Esophagus muscularis mucosa (tissue), 4 donors: Measurements from ENCODE around the gene PYGB. TPM values are rescaled to one million over a fixed set of nuclear protein-coding genes. Genes with fewer than 3 reads are reported as not detected.

Source experiments
- DNase-seq: peaks from one replicate; pipeline ENCODE4 v3.0.0-alpha.2; 2017; ENCODE audit errors: extremely low spot score
- H3K27ac ChIP-seq, 4 donors: fragments of 200-600 bp; sonication (generic); replicated peaks in 1 of 4; 1 replicate in 3 of 4; 2 replicates in 1 of 4; pipeline ENCODE4 v1.5.1; 2016 to 2019; ENCODE audit warnings: mild to moderate bottlenecking in 1 of 4
- H3K27me3 ChIP-seq, 4 donors: fragments of 200-600 bp; sonication (generic); one replicate each; pipeline versions ENCODE4 v1.5.1 to v1.6.0; 2016 to 2019
- H3K36me3 ChIP-seq, 4 donors: fragments of 200-600 bp; sonication (generic); one replicate each; pipeline ENCODE4 v1.5.1; 2016 to 2019
- H3K4me1 ChIP-seq, 4 donors: fragments of 200-600 bp; sonication (generic); one replicate each; pipeline ENCODE4 v1.5.1; 2016 to 2019
- H3K4me3 ChIP-seq, 4 donors: fragments of 200-600 bp; sonication (generic); 1 replicate in 2 of 4; 2 replicates in 2 of 4; pipeline ENCODE4 v1.5.1; 2016 to 2019; ENCODE audit warnings: mild to moderate bottlenecking in 4 of 4, moderate library complexity in 1 of 4
- H3K9me3 ChIP-seq, 4 donors: fragments of 200-600 bp; sonication (generic); 1 replicate in 3 of 4; 2 replicates in 1 of 4; pipeline ENCODE4 v1.5.1; 2016 to 2019
- EP300 ChIP-seq: sonication (generic); formaldehyde crosslinking; IDR thresholded peaks from one replicate; pipeline ENCODE4 v1.6.1; 2017; ENCODE audit warnings: antibody characterized with exemption
- POLR2A ChIP-seq: fragments of 450-650 bp; IDR thresholded peaks from one replicate; pipeline ENCODE4 v1.6.1; 2017; ENCODE audit warnings: antibody characterized with exemption, moderate library complexity, mild to moderate bottlenecking, low read depth
- POLR2AphosphoS5 ChIP-seq, 2 donors: sonication (generic); formaldehyde crosslinking; IDR thresholded peaks; one replicate each; pipeline ENCODE4 v1.6.1; 2017; ENCODE audit warnings: antibody characterized with exemption in 2 of 2
- WGBS: methylation state at CpG from one replicate; pipeline ENCODE4 v1.1.5; 2018; 5-methylcytosine and 5-hydroxymethylcytosine counted together
- intact Hi-C: fragments of 100-400 bp; cut with DNase I; formaldehyde crosslinking; loops from one replicate; pipeline ENCODE4 v1.15.1; 2023
- total RNA-seq, 4 donors: library from RNA; depleted of rRNA; stranded (reverse); fragments of >200 nt; gene quantifications; one replicate each; pipeline versions ENCODE4 v1.1.0 to v1.2.1, GENCODE V29; 2016
- TF ChIP-seq, protein P1 (sequence below), 3 experiments: fragments of 200-600 bp in 2 of 3; fragments of 450-650 bp in 1 of 3; sonication (generic) in 2 of 3; IDR thresholded peaks; one replicate each; pipeline ENCODE4 v1.5.1; 2017 to 2019; ENCODE audit warnings: antibody characterized with exemption in 3 of 3, mild to moderate bottlenecking in 2 of 3, moderate library complexity in 1 of 3

The PYGB gene
- total RNA-seq, 4 donors from 2014 or later: 398 to 632 (median 462) TPM

DNA sequence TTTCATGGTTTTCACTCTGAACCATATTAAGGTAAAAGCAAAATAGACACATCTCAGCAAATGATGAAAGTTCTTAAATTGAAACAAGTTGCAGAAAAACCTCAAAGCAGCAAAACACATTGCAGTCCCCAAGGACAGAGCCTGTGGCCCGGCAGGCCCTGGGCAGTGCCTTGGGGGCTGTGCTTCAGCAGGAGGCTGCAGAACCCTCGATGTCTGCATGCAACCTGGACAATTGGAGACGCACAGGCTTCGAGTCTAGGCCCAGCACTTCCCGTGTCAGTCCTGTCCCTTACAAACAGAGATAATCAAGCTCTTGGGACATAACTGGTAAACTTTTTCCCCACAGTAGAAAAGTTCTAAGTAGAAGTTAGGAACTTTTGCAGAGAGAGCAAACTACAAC is 9.2 kb downstream of the PYGB start:
- intact Hi-C loops: no loop called here
- no peak for DNase-seq
- no peak for TF ChIP-seq POLR2AphosphoS5 (IDR thresholded peaks at IDR 0.05)
- no peak for TF ChIP-seq POLR2A
- TF ChIP-seq, protein P1, sequence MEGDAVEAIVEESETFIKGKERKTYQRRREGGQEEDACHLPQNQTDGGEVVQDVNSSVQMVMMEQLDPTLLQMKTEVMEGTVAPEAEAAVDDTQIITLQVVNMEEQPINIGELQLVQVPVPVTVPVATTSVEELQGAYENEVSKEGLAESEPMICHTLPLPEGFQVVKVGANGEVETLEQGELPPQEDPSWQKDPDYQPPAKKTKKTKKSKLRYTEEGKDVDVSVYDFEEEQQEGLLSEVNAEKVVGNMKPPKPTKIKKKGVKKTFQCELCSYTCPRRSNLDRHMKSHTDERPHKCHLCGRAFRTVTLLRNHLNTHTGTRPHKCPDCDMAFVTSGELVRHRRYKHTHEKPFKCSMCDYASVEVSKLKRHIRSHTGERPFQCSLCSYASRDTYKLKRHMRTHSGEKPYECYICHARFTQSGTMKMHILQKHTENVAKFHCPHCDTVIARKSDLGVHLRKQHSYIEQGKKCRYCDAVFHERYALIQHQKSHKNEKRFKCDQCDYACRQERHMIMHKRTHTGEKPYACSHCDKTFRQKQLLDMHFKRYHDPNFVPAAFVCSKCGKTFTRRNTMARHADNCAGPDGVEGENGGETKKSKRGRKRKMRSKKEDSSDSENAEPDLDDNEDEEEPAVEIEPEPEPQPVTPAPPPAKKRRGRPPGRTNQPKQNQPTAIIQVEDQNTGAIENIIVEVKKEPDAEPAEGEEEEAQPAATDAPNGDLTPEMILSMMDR (IDR thresholded peaks at IDR 0.05): no peak
- no peak for TF ChIP-seq EP300
- Histone ChIP-seq H3K36me3 (peaks cover 22 to 45% (median 38%) of the 10 kb centered on the region in 4 donors), H3K4me1 (peaks cover 66 to 73% (median 72%) of the 10 kb centered on the region in 4 donors), H3K4me3 (peak overlapping the region in 1 of 4 donors; percentile 2), H3K9me3 (no peaks in the 10 kb centered on the region), H3K27ac (peak overlapping the region; percentile 62 to 98 (median 79)), H3K27me3 (no peaks in the 10 kb centered on the region)
- 79% methylated on average over 5 of the region's 5 CpGs for WGBS

DNA sequence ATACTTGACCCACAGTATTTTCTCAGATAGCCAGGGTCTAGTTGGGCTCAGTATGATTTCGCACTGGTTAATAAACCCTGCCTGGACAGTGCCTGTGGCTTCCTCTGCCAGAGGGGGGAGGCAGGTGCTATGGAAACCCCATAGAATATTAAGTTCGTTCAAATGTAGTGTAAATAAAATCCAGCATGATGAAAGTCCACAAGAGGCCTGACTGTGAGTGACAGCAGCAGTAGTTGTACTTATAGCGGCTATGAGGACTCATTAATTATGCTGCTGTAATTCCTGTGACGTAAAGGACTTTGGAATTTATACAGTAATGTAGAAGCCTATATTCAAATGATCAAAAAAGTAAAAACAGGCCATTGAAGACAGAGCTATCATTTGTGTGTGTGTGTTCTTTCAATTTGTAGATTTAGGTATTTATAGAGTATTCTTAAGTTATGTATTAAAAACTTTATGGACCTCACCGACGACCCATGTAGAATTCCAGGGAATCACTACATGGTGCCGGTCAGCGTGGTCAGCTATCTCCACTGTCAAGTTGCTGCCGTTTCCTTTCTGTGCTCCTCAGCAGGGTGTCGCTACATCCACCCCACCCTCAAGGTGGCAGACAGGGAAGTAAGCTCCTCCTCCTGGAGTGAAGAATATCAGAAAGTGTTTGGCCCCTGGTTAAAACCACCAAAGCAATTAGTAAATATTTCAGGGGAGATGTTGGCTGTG is 10.0 kb downstream of the PYGB start:
- Histone ChIP-seq H3K36me3 (peaks cover 22 to 43% (median 37%) of the 10 kb centered on the region in 4 donors), H3K9me3 (no peaks in the 10 kb centered on the region), H3K27me3 (no peaks in the 10 kb centered on the region), H3K4me1 (peaks cover 58 to 66% (median 64%) of the 10 kb centered on the region in 4 donors), H3K4me3 (no peak overlapping the region), H3K27ac (peak overlapping the region; percentile 40 to 98 (median 79))
- DNase-seq: no peak
- WGBS: 74% methylated on average over 10 of the region's 10 CpGs
- TF ChIP-seq POLR2A (no peak), EP300 (no peak), POLR2AphosphoS5 (IDR thresholded peaks at IDR 0.05) (no peak)
- TF ChIP-seq, protein P1 (IDR thresholded peaks at IDR 0.05): no peak
- intact Hi-C loops: no loop called here

DNA sequence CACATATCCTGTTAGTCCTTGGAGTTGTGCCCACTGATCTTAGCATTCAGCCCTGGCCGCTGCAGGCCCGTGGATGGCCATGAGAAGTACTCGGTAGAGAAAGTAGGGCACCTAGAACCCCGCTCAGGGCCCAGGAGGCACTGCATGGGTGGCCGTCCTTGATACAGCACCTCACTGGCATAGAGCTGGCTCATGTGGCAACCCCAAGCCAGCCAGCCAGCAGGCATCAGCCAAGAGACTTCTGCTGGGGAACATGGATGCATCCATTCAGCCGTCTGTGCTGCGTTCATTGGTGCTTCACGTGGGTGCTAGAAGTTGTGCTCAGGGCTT is 10.6 kb downstream of the PYGB start:
- H3K27ac ChIP-seq: peak overlapping the region; percentile 40 to 98 (median 79)
- no peak for TF ChIP-seq POLR2AphosphoS5 (IDR thresholded peaks at IDR 0.05)
- TF ChIP-seq POLR2A: no peak
- no peak for TF ChIP-seq EP300
- TF ChIP-seq, protein P1 (IDR thresholded peaks at IDR 0.05): no peak
- H3K9me3 ChIP-seq: no peaks in the 10 kb centered on the region
- no peaks in the 10 kb centered on the region for H3K27me3 ChIP-seq
- peaks cover 22 to 40% (median 36%) of the 10 kb centered on the region in 4 donors for H3K36me3 ChIP-seq
- no peak overlapping the region for H3K4me3 ChIP-seq
- intact Hi-C loops: no loop called here
- WGBS: no CpG with 5 or more reads among the region's 8 CpGs
- peaks cover 52 to 60% (median 59%) of the 10 kb centered on the region in 4 donors for H3K4me1 ChIP-seq
- DNase-seq: no peak

DNA sequence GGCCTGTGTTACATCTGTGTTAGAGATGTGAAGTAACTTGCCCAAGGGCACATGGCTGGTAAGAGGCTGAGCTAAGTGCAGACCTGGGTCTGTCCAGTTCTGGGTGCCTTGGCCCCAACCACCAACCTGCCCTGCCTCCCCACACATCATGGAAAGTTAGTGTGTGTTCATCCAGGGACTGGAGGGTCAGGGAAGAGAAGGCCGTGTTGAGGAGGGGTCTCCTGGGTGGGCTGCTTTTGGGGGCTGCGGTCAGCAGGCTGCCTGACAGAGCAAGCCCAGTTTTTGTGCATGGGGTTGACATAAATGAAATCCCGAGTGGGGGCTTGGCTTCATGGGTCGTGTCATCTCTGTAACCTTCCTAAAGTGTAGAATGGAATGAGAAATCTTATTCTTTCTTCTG is 10.9 kb downstream of the PYGB start:
- H3K4me3 ChIP-seq: no peak overlapping the region
- no peaks in the 10 kb centered on the region for H3K9me3 ChIP-seq
- peaks cover 49 to 56% (median 55%) of the 10 kb centered on the region in 4 donors for H3K4me1 ChIP-seq
- WGBS: 70% methylated on average over 4 of the region's 4 CpGs
- TF ChIP-seq, protein P1 (IDR thresholded peaks at IDR 0.05): no peak
- TF ChIP-seq EP300 (no peak), POLR2AphosphoS5 (IDR thresholded peaks at IDR 0.05) (no peak), POLR2A (no peak)
- intact Hi-C loops: no loop called here
- no peak for DNase-seq
- no peaks in the 10 kb centered on the region for H3K27me3 ChIP-seq
- H3K27ac ChIP-seq: peak overlapping the region in 3 of 4 donors; percentile 62 to 98 (median 96)
- peaks cover 22 to 40% (median 36%) of the 10 kb centered on the region in 4 donors for H3K36me3 ChIP-seq
